Right ventricle myocardium superior (tissue), 1 donor: ENCODE measurements around the gene TTL. TPM values are rescaled to one million over a fixed set of nuclear protein-coding genes. Genes with fewer than 3 reads are reported as not detected.
"Not testable (repeated sequence)": the region's sequence is repeated elsewhere in the genome, so short reads cannot be mapped to it uniquely, and the experiment has no call there.

ENCODE experiments used
- ATAC-seq: fragments of 200-7000 bp; cut with Tn5 transposase; one replicate; pipeline ENCODE4 v1.9.1; 2020; ENCODE audit warnings: mild to moderate bottlenecking; ENCODE audit not compliant: poor library complexity
- DNase-seq: peaks from one replicate; pipeline ENCODE4 v3.0.0-alpha.2; 2020
- intact Hi-C: fragments of 100-400 bp; cut with DNase I; formaldehyde crosslinking; loops from one replicate; pipeline ENCODE4 v1.11.2; 2022
- long read RNA-seq: library from polyadenylated mRNA; unstranded; transcript quantifications from one replicate; pipeline ENCODE4 v2.0.0, GENCODE V29; 2021
- total RNA-seq: library from RNA; stranded (reverse); fragmentation: NEBNext Ultra II Directional; extraction: Animal tissue kit (Norgen Biotek cat#: 25700); gene quantifications from one replicate; pipeline ENCODE4 v1.2.1, GENCODE V29; 2021
- donor health status: DM: no; HTN: yes; CAD: no; lungs with severe emphysema.

Gene TTL
- total RNA-seq: 47.9 TPM
- long read RNA-seq, full-length matches to known transcripts: 60 of 91 reads
- long read RNA-seq, partial matches to known transcripts: 18 of 91 reads
- long read RNA-seq, other reads (novel, unspliced or antisense): 13 of 91 reads

DNA sequence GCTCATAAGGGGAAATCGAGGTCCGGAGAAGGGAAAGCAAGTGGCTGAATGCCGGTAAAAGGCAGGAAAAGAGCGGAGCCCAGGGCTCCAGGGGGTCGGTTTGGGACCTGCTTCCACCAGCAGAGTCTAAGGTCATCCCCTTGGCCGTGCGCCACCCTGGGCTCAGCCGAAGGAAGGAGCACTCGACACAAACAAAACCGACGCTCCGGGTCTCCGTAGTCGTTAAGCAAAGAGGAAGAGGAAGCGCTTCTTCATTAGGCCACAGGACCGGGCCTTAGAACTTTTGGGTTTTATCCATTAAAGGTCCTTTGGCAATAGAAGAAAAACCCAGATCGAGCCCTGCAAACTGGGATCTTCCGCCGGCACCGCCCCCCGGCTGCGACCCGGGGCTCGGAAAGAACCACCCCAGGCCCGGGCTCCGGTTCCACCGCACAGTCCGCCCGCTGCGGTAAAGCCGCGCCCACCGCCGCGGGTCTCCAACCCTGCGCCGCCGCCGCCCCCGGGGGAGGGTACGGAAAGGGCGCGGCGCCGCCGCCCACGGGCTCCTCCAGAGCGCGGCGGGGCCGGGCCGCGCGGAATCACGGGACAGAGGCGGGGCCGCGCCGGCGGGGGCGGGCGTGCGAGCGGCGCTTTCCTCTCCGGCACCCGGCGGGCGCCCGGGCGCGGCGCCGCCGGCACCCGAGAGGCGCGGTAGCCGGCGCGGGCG, at the start of gene TTL:
TTL (plus strand) TSS at position 629 of the 706 bp plus-strand sequence. CDS start 189 bp downstream, outside the sequence.
- intact Hi-C loops: loop anchor here (2.0 kb wide), 1 partner anchor 101 kb away; no protein-coding TSS in a partner anchor

GRCh38 chr2:112432390-112432734, 49.6 kb upstream of the TTL start:
- intact Hi-C loops, DNase-seq, ATAC-seq: not testable (repeated sequence)

More for the DNA sequence above, at the start of gene TTL:
- peak; percentile 96 for ATAC-seq
- peak; percentile 89 for DNase-seq

GRCh38 chr2:112432735-112433479, 49.0 kb upstream of the TTL start:
- ATAC-seq (peak; percentile 69), DNase-seq (peak; percentile 61)
- intact Hi-C loops: not testable (repeated sequence)

DNA sequence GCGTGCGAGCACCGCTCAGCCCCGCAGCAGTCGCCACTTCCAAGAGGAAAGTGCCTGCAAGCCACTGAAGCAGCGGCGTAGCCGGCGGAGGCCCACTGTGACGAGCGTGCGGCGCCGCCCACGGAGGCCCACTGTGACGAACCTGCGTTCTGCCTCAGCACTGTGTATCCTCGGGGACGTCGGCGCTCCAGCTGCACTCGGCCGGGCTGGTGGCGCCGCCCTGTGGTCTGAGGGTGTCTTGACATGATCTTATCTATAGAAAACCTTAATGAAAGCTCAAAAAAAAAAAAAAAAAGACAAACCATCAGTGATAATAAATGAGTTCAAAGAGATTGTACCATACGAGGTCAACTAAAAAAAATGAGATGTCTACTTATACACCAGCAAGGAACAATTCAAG, 48.5 kb upstream of the TTL start, which contains the start of gene RGPD8:
RGPD8 (minus strand) TSS at position 166 of the 400 bp plus-strand sequence. CDS start 192 bp downstream, outside the sequence.
- intact Hi-C loops: not testable (repeated sequence)
- DNase-seq: peak; percentile 93
- ATAC-seq: peak; percentile 100

DNA sequence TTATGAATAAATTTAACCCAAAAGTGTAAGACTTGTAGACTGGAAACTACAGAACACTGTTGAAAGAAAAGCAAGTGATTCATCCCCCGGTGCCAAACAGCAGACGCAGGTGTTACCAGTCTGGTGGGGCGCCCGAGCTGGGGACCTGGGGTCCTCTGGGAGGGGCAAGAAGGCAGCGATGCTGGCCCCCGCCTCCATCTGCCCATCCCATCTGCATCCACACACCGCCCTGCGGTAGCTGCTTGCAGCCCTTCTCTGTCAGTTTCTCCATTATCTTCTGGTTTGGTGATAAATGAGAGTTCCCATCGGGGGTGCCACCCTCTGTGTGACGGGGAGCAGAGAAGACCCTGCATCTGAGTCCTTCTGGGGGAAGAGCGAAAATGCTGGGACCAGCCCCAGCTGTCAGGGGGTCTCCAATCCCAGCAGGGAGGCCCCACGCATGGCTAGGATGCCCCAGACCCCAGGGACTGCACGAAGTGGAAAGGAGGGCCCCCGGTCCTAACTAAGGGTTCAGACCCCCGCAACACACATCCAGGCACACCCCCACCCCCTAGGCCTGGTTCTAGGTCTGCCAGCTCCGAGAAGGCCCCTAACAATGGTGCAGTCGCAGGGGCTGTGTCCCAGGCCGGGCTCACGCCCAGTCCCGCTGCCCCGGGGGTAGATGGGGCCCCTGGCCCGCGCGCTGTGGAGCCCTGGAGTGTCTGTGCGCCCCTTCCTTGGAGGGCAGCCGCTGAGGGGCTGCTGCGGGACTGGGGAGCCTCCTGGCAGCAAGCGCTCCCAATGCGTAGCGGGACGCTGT, 47.8 kb upstream of the TTL start:
- intact Hi-C loops: no loop called here
- DNase-seq (no peak), ATAC-seq (no peak)

DNA sequence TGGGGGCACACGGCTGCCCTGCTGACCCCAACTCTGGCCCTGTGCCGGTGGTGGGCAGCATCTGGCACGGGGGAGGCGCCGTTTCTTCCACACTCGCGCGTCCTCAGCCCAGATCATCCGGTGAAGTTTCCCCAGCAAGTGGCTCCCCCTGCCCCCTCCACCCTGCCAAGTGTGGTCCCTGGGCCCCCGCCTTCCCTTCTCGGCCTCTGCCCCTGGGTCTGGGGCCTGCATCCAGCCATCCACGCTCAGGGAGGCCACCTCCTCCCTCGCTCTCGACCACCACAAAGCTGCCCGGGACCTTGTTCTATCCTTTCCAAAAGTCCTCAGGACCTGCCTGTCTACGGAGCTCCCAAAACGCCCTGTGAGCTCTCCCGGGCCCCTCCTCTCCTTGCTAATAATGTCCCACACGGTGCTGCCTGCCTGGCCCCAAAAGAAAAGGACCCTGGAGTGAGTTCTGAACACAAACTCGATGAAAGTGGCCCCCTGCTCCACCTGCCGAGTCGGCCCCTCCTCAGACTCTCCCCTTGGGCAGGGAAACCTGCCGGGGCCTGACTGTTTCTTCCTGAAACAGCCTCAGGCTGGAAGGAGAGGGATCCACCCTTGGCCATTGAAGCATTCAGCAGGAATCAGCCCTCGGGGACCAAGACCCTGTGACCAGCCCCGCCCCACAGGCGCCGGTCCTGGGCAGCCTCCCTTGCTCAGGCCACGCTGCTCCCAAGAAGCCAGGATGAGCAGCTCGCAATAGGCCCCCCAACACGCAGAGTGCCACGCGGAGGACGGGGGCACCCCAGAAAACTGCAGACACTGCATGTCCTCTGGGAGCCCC, 46.9 kb upstream of the TTL start:
- intact Hi-C loops, DNase-seq, ATAC-seq: not testable (repeated sequence)

GRCh38 chr2:112435716-112436431, 46.1 kb upstream of the TTL start:
- DNase-seq, ATAC-seq, intact Hi-C loops: not testable (repeated sequence)

DNA sequence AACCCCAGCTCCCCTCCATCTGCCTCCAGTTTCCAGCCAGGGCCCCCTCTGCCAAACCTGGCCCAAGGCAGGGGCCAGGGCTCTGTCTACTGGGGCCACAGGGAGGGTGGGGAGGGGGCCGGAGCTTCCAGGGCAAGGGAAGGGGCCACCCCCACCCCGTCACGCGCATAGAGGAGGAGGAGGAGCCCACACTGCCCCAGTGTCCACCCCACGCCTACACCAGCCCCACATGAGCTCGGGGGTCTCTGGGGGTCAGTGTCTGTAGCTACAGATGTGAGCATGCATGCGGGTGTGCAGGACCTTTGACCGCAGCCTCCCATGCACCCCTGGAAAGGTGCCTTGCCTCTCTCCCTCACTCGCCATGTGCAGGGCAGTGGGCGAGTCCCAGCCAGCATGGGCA, 45.0 kb upstream of the TTL start:
- DNase-seq, ATAC-seq, intact Hi-C loops: not testable (repeated sequence)

GRCh38 chr2:112437405-112437831, 44.5 kb upstream of the TTL start:
- intact Hi-C loops: not testable (repeated sequence)

GRCh38 chr2:112438603-112439261, 43.2 kb upstream of the TTL start:
- ATAC-seq, intact Hi-C loops, DNase-seq: not testable (repeated sequence)

More at GRCh38 chr2:112437405-112437831, 44.5 kb upstream of the TTL start:
- ATAC-seq, DNase-seq: not testable (repeated sequence)

- DNase-seq, ATAC-seq, intact Hi-C loops: not testable (repeated sequence)
Observed at GRCh38 chr2:112444256-112444655, 37.7 kb upstream of the TTL start.

DNA sequence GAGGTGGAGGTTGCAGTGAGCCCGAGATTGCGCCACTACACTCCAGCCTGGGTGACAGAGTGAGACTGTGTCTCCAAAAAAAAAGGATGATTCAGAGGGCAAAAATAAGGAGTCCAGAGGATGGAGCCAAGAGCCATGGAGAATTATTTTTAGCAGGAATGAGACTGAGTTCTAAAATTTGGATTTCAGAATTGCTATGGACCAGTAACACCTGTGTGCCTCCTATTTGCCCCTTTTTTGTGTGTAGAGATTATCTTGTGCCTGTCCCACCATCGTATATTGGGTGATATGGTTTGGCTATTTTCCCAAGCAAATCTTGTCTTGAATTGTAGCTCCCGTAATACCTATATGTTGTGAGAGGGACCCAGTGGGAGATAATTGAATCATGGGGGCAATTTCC, 32.1 kb upstream of the TTL start:
- DNase-seq (no peak), ATAC-seq (no peak)
- intact Hi-C loops: no loop called here

GRCh38 chr2:112451317-112451716, 30.6 kb upstream of the TTL start:
- no peak for DNase-seq
- intact Hi-C loops: no loop called here
- ATAC-seq: no peak

- DNase-seq: no peak
- no peak for ATAC-seq
- intact Hi-C loops: no loop called here
Observed at GRCh38 chr2:112454586-112454985, 27.4 kb upstream of the TTL start.

- no peak for ATAC-seq
- intact Hi-C loops: no loop called here
- no peak for DNase-seq
Observed at GRCh38 chr2:112459372-112459771, 22.6 kb upstream of the TTL start.

DNA sequence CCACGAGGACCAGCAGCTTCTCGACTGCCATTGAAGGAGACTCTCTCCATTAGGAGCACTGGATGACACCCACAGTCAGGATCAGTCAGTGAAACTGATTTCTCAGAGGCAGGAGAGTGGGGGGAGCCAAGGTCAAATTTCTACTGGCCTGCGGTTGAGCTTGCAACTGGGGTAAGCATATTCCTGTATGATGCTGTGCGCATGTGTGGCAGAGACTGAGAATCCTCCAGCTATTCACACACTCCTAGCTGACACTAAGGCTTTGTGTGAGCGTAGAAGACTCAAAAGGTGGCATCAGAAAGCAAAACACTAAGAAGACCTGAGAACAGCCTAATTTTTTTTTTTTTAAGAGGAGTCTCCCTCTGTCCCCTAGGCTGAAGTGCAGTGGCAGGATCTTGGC, 19.8 kb upstream of the TTL start:
- intact Hi-C loops: no loop called here
- no peak for ATAC-seq
- no peak for DNase-seq

- intact Hi-C loops: no loop called here
- no peak for DNase-seq
- ATAC-seq: no peak
Observed at GRCh38 chr2:112463256-112463655, 18.7 kb upstream of the TTL start.
